ENCODE measurements around the gene HAGH. TPM values are rescaled to one million over a fixed set of nuclear protein-coding genes. Genes with fewer than 3 reads are reported as not detected.
A peak's percentile ranks its signal among the peaks of the same experiment; 100 is the strongest.

The HAGH gene
- polyA plus RNA-seq, 2 of the 4 experiments (the other 2 are of a cell fraction) = 34.9 to 66.4 TPM

- TF ChIP-seq REST (IDR thresholded peaks at IDR 0.05) (no peak), ZC3H11A (IDR thresholded peaks at IDR 0.05) (no peak), JUNB (IDR thresholded peaks at IDR 0.05) (no peak), EHMT2 (IDR thresholded peaks at IDR 0.05; ENCODE audit: low read depth) (no peak), TP53 (CRISPR knock-in tag; IDR thresholded peaks at IDR 0.05) (no peak), CHD4 (IDR thresholded peaks at IDR 0.05; ENCODE audit: borderline replicate concordance) (no peak), CEBPB (IDR thresholded peaks at IDR 0.05) (no peak), FOSL2 (IDR thresholded peaks at IDR 0.05) (no peak), FOSL2 (CRISPR knock-in tag; IDR thresholded peaks at IDR 0.05) (no peak), RNF2 (IDR thresholded peaks at IDR 0.05; ENCODE audit: borderline replicate concordance, low read depth) (no peak), JUN (IDR thresholded peaks at IDR 0.05) (peak in 1 of 2 experiments; percentile 77; a peak in 3 of 5 replicates), BCL3 (IDR thresholded peaks at IDR 0.05) (no peak)
These were observed 55.3 kb downstream of the HAGH start, which contains the start of gene NME3 (continued) for GRCh38 chr16:1771188-1771863.

- CTCF ChIA-PET = interaction anchor here (0.9 to 8.5 kb wide), 9 partner anchors 9 to 79 kb away, joined by 3 to 56 read pairs (median 5); partner anchors contain the start of genes MAPK8IP3, NUBP2 and SPSB3
- WGBS (ENCODE audit: missing lambda C conversion rate) = 52% methylated on average over 37 of the region's 81 CpGs
- peak in 1 of 2 experiments; percentile 11; a peak in 2 of 6 replicates for ATAC-seq
- peak overlapping the region; percentile 98 for H3K4me2 ChIP-seq
- POLR2A ChIA-PET = interaction anchor here (1.0 to 6.5 kb wide), 5 partner anchors 12 to 78 kb away, joined by 3 to 46 read pairs (median 3); partner anchors contain the start of genes MAPK8IP3, NUBP2 and SPSB3
- no peaks in the 10 kb centered on the region for H3K9me3 ChIP-seq
- peak overlapping the region; percentile 95 to 98 for H3K27ac ChIP-seq
- no peak for FAIRE-seq
- H3K4me1 ChIP-seq = peaks cover 21% of the 10 kb centered on the region
- peak overlapping the region; percentile 85 for H3K4me3 ChIP-seq
- DNase-seq (ENCODE audit: low read depth in 1 of 2, low spot score in 1 of 2) = peak in 1 of 2 experiments; percentile 51
- TF ChIP-seq HOXA7 (CRISPR knock-in tag; IDR thresholded peaks at IDR 0.05) (no peak), HDAC2 (IDR thresholded peaks at IDR 0.05) (no peak), ZSCAN20 (CRISPR knock-in tag; IDR thresholded peaks at IDR 0.05) (no peak), KDM5A (IDR thresholded peaks at IDR 0.05) (no peak), NR3C1 (IDR thresholded peaks at IDR 0.05) (no peak), CBX8 (IDR thresholded peaks at IDR 0.05) (no peak), SMC3 (IDR thresholded peaks at IDR 0.05) (no peak), HMGXB4 (CRISPR knock-in tag; IDR thresholded peaks at IDR 0.05; ENCODE audit: borderline replicate concordance) (no peak), CHD4 (IDR thresholded peaks at IDR 0.05; ENCODE audit: borderline replicate concordance) (no peak), PBX3 (IDR thresholded peaks at IDR 0.05) (no peak), HEYL (CRISPR knock-in tag; IDR thresholded peaks at IDR 0.05) (no peak), HOXB5 (CRISPR knock-in tag; IDR thresholded peaks at IDR 0.05) (no peak), ATOH8 (CRISPR knock-in tag; IDR thresholded peaks at IDR 0.05; ENCODE audit: low read depth) (no peak), BHLHE40 (IDR thresholded peaks at IDR 0.05; ENCODE audit: low read depth, low read length) (no peak), E2F6 (IDR thresholded peaks at IDR 0.05; ENCODE audit: borderline replicate concordance, low read depth) (no peak), MAZ (IDR thresholded peaks at IDR 0.05; ENCODE audit: borderline replicate concordance, low read depth, low read length) (no peak)
These were observed 56.1 kb downstream of the HAGH start for GRCh38 chr16:1770328-1771187.
